RPMI8226 (cell line): ENCODE data around the gene GPR107.
A peak's percentile ranks its signal among the peaks of the same experiment; 100 is the strongest.

Experiments
- DNase-seq: peaks from one replicate; pipeline ENCODE4 v3.0.0-alpha.2; 2015

GPR107 gene

GRCh38 chr9:130058154-130058553 lies 4.4 kb downstream of the GPR107 start:
- DNase-seq, result no peak

GRCh38 chr9:130058887-130059286 lies 5.2 kb downstream of the GPR107 start:
- DNase-seq, result no peak

GRCh38 chr9:130060296-130060695 lies 6.6 kb downstream of the GPR107 start:
- no peak for DNase-seq

DNA sequence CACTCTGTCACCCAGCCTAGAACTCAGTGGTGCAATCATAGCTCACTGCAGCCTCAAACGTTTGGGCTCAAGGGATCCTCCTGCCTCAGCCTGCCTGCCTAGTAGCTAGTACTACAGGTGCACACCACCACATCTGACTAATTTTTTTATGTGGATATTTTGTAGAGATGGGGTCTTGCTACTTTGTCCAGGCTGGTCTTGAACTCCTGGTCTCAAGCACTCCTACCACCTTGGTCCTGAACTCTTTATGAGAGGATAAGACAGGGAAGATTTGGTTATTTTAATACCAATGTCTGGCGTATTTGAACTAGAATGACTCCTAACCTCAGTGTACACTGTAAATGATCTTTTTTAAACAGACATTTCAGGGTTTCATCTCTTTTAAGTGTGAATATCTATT lies 9.0 kb downstream of the GPR107 start:
- DNase-seq, result no peak

DNA sequence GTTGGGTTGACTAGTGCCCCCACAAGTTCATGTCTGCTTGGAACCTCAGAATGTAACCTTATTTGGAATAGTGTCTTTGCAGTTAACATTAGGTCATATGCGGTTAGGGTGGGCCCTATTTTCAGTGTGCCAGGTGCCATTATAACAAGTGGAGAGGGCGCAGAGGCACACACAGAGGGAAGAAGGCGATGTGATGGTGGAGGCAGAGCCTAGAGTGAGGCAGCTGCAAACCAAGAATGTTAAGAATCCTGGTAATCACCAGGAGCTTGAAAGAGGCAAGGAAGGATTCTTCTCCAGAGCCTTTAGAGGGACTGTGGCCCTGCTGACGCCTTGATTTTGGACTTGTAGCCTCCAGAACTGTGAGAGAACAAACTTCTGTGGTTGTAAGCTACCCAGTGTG lies 10.9 kb downstream of the GPR107 start:
- no peak for DNase-seq

GRCh38 chr9:130069048-130069447 lies 15.3 kb downstream of the GPR107 start:
- no peak for DNase-seq

- DNase-seq, result no peak
Observed at GRCh38 chr9:130072515-130073235, 19.0 kb downstream of the GPR107 start.

- no peak for DNase-seq
Observed at GRCh38 chr9:130073373-130073772, 19.7 kb downstream of the GPR107 start.

DNA sequence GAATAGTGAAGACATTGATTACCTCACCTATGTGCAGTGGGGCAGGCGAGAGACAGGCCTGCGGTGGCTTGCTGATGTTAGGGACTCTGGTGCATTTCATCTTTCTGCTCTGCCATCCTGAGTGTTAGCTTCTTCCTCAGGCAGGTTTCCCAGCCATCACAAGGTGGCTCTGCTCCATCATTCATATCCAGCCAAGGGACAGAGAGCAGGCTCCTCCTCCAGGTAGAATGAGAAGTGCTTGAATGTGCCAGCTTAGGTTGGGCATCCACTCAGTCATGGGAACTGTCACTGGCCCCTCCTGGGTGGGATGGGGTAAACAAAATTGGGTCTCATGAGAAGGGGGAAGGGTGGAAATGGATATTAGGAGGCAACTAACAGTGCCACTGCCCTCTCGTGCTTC lies 24.8 kb downstream of the GPR107 start:
- no peak for DNase-seq

DNA sequence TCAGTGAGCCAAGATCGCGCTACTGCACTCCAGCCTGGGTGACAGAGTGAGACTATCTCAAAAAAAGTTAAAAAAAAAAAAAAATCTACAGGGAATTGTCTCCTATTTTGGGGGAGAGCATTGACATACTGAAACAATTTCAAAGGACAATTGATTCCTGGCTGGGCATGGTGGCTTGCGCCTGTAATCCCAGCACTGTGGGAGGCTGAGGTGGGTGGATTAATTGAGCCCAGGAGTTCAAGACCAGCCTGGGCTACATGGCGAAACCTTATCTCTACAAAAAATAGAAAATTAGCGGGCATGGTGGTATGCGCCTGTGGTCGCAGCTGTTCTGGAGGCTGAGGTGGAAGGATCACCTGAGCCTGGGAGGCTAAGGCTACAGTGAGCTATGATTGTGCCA lies 30.6 kb downstream of the GPR107 start:
- DNase-seq, result no peak

DNA sequence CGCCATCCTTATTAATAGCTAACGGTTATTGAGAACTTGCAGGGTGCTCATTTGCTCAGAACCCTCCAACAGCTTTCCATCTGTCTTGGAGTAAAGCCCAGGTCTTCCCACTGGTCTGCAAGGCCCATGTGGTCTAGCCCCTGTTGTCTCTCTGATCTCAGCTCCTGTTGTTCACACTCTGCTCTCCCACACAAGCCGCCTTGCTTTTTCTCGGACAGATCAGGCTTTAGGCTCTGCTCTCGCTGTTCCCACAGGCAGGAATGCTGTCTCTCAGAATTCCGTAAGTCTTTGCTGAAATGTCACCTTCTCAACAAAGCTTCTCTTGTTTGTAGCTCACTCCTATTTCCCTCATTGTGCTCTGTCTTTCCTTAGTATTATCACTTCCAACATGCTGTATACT lies 34.3 kb downstream of the GPR107 start:
- no peak for DNase-seq

DNA sequence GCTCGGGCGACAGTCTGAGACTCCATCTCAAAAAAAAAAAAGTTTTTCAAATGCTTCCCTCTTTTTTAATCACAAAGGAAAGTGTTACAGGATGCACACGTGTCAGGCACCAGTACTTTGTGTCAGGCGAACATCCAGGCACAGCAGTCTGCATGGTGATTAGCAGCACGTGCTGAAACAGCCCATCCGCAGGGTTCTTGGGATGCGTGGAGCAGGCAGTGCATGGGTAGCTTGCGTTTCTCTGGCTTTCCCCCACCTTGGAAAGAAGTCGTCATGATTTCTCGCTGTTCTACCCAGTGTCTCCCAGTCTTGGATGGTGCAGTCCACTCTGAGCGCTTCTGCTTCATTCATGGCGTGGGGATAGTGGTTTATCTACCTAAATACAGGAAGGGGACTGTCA lies 35.4 kb downstream of the GPR107 start:
- DNase-seq, result no peak

DNA sequence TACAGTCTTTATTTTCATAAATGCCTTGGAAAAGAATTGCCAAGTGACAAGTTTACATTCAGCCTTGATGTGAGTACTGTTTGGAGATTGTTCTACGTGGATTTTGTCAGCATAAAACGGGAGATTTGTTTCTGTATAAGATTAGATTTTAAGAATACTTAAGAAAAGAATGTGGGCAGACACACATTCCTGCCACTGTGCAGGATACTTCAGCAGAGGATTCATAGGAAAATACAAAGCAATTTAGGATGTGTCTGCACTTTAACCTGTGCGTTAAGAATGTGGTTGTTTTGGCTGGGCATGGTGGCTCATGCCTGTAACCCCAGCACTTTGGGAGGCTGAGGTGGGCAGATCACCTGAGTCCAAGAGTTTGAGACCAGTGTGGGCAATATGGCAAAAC lies 37.2 kb downstream of the GPR107 start:
- DNase-seq, result no peak

DNA sequence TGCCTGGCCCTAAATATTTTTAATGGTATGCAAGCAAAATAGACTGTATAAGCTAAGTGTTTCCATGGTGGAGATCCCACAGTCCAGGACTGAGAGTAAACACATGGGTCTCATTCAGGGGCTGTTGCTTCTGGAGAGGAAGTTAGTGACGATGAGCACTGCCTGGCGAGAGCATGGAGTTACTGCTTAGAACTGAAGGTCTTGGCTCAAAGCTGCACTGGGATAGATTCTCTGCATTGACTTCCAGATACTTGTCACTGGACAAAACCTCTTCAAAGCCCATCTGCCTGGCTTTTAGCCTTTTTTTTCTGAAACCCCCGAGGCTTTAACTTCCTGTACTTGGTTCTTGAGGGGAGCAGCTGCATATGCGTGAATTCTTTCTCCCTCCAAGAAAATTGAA lies 39.2 kb downstream of the GPR107 start:
- no peak for DNase-seq

GRCh38 chr9:130095872-130096271 lies 42.2 kb downstream of the GPR107 start:
- no peak for DNase-seq

DNA sequence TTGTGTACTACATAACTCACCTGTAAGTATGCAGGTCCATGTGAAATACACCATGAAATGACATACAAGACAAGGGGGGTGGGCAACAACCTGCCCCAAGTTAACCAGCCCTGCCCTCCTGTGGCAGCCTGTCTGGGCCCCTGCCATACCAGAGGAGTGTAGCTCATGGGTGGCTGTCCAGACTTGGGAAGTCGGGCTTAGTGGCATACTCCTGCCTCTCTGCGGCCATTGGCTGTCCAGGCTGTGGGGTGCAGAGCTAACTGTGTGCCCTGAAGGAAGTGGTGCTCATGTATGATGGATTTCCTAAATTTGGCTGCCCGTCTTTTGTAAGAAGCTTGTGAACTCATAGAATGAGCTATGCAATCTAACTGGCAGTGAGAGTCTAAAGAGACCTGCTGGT lies 47.0 kb downstream of the GPR107 start:
- no peak for DNase-seq

DNA sequence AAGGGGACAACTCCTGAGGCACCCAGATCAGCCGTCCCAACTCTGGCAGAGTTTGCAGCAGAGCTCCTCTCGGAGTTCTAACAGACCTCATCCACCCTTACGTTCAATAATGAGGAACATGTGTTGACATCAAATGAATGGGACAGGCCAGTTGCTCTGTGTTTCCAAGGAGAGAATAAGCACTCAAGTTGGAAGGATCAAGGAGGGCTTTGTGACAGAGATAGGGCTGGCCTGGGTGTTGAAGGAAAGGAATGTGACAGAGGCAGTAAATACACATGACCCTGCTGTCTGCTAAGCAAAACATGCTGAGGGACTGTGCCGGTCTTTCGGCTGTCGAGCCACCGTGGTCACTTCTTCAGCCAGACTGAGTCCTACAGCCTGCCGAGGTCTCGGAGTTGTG lies 48.2 kb downstream of the GPR107 start:
- no peak for DNase-seq

- DNase-seq, result no peak
Observed at GRCh38 chr9:130104491-130105193, 50.9 kb downstream of the GPR107 start.

DNA sequence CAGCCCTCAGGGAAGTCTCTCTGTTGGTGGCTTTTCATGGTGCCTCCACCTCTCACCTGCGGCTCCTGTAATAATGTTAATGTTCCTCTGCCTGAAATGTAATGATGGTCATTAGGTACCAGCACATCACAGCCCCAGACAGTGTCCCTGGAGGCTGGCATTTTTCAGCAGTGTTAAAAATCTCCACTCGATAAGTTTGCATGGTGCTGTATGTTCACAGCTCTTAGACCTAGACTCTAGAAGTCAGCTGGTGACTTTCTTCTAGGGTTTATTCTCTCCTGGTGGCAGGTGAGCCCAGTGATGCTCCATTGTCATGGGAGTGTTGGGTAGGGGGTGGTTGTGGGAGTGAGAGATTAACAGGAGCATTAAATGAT lies 53.1 kb downstream of the GPR107 start:
- DNase-seq, result no peak

GRCh38 chr9:130107234-130107861 lies 53.6 kb downstream of the GPR107 start:
- DNase-seq, result peak; percentile 87

DNA sequence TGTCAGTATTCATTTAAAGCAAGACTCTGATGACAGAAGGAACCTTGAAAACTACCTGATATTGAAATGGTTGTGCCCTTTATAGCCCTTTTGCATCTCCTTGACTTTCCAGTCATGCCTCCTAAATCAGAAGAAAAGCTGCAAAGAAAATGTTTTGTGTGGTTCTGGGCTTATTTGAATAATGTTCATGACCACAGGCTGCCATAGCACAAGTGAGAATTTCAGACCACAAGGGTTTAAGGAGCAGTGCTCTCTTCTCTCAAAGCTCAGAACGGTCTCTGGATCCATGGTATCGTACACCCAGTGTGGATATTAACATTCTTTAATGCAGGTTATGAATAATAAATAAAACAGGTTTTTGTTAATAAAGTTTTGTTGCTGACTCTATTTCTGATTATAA lies 54.2 kb downstream of the GPR107 start:
- no peak for DNase-seq

DNA sequence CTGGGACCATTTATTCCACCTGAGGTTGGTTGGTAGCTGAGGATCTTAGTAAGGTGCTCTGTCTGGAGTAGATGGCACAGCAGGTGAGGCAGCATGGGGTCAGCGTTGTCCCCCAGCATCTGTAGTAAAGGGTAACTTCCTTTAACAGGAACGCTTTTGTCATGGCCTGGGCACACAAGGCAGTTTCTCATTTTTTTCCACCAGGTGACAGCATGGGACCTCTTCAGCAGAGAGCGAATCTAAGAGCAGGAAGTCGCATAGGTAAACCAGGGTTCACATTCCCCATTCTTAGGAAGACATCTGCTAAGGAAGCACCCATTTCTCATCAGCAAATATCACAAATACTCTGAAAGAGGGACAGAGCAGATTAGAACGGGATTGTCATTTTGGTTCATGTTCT lies 56.5 kb downstream of the GPR107 start:
- no peak for DNase-seq

DNA sequence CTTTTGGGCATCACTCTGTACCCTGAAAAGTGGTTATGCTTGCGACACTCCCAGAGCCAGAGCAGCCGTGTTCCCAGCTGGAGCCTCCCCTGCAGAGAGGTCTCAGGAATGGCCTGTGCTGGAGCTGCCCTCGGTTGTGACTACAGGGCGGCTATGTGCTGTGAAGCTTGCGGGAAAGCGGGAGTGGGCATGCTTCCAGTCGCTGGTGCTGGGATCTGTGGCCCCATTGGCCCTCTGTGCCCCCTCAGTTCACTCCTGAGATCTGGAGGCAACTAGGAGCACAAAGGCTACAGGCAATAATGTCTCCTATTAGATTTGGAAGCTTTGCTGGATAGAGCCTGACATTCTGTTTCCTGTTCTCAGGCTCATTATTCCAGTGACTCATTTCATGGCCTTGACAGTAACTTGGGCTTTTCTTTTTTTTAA lies 56.9 kb downstream of the GPR107 start:
- no peak for DNase-seq

- no peak for DNase-seq
Observed at GRCh38 chr9:130111786-130112537, 58.3 kb downstream of the GPR107 start.
